DND-41 (cell line): ENCODE results near the gene TTC28.

Experiments
- ATAC-seq: fragments of 200-7000 bp; cut with Tn5 transposase; 3 replicates; pipeline ENCODE4 v1.9.1; 2021; ENCODE audit warnings: low read depth; ENCODE audit not compliant: insufficient read depth
- DNase-seq: peaks from one replicate; pipeline ENCODE4 v3.0.0-alpha.2; 2020
- H2AFZ ChIP-seq: 2 replicates; pipeline ENCODE4 v1.6.0; 2012; ENCODE audit warnings: low read depth, low read length
- H3K27ac ChIP-seq: 2 replicates; pipeline ENCODE4 v1.5.1; 2012; ENCODE audit warnings: low read length, inconsistent platforms
- H3K27me3 ChIP-seq: fragments of 200-600 bp; sonication (generic); 2 replicates; pipeline ENCODE4 v1.6.0; 2012; ENCODE audit warnings: low read length, mild to moderate bottlenecking, inconsistent platforms; ENCODE audit not compliant: insufficient read depth, poor library complexity
- H3K36me3 ChIP-seq: 2 replicates; pipeline ENCODE4 v1.5.1; 2012; ENCODE audit warnings: low read length, inconsistent platforms; ENCODE audit not compliant: insufficient read depth
- H3K4me1 ChIP-seq: 2 replicates; pipeline ENCODE4 v1.5.1; 2012; ENCODE audit warnings: mild to moderate bottlenecking, low read length; ENCODE audit not compliant: insufficient read depth
- H3K4me2 ChIP-seq: 2 replicates; pipeline ENCODE4 v1.6.0; 2012; ENCODE audit warnings: mild to moderate bottlenecking, moderate library complexity, low read length, inconsistent platforms; ENCODE audit not compliant: insufficient read depth
- H3K4me3 ChIP-seq, 2 experiments: fragments of 200-600 bp in 1 of 2; shearing (Covaris generic) in 1 of 2; 2 replicates each; pipeline ENCODE4 v1.5.1; 2012 to 2016; ENCODE audit warnings: inconsistent platforms in 2 of 2, low read length in 2 of 2, mild to moderate bottlenecking in 2 of 2, low read depth in 1 of 2, moderate library complexity in 1 of 2
- H3K79me2 ChIP-seq: 2 replicates; pipeline ENCODE4 v1.6.0; 2012; ENCODE audit warnings: low read length, inconsistent platforms; ENCODE audit not compliant: insufficient read depth
- H3K9ac ChIP-seq: 2 replicates; pipeline ENCODE4 v1.6.0; 2012; ENCODE audit warnings: low read depth, mild to moderate bottlenecking, inconsistent platforms, low read length, moderate library complexity
- H3K9me3 ChIP-seq: 2 replicates; pipeline ENCODE4 v1.5.1; 2012; ENCODE audit warnings: low read length, moderate library complexity, mild to moderate bottlenecking, inconsistent platforms; ENCODE audit not compliant: insufficient read depth, severe bottlenecking
- H4K20me1 ChIP-seq: 2 replicates; pipeline ENCODE4 v1.6.0; 2012; ENCODE audit warnings: low read length; ENCODE audit not compliant: insufficient read depth
- EZH2 ChIP-seq: IDR thresholded peaks from 3 replicates; pipeline ENCODE4 v1.6.1; 2012; ENCODE audit warnings: borderline replicate concordance, low read depth, mild to moderate bottlenecking, moderate library complexity, low read length, inconsistent platforms; ENCODE audit not compliant: severe bottlenecking
- TF ChIP-seq, protein P1 (sequence below): IDR thresholded peaks from 2 replicates; pipeline ENCODE4 v1.5.1; 2012; ENCODE audit warnings: borderline replicate concordance, low read length, moderate library complexity, mild to moderate bottlenecking; ENCODE audit not compliant: poor library complexity, severe bottlenecking; ENCODE audit errors: extremely low read depth

TTC28 gene

DNA sequence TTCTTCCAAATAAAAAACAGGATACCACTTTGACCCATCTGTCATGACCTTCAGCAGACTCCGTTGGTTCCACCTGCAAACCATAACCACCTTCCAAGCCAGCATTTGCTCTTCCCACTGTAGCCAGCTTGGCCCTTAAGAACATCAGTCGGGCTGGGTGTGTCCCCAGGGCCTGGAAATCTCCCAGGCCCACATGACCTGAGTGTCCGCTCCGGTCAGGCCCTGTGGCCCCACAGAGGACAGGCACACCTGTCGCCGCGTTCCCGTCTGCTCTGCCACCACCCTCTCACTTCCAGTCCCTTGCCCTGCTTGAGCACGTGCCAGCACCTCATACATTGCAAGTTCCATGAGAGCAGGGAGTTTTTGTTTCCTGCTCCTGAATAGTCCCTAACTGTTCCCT is 694.9 kb downstream of the TTC28 start:
- Histone ChIP-seq H3K9ac (no peak overlapping the region), H3K4me3 (no peak overlapping the region), H3K36me3 (peaks cover 81% of the 10 kb centered on the region), H3K4me2 (no peak overlapping the region), H3K9me3 (no peaks in the 10 kb centered on the region), H3K79me2 (no peaks in the 10 kb centered on the region), H3K27me3 (no peaks in the 10 kb centered on the region), H4K20me1 (peaks cover 3% of the 10 kb centered on the region), H3K27ac (no peak overlapping the region), H3K4me1 (peaks cover 23% of the 10 kb centered on the region), H2AFZ (no peak overlapping the region)
- DNase-seq (no peak), ATAC-seq (no peak)
- no peak for TF ChIP-seq EZH2
- TF ChIP-seq, protein P1, sequence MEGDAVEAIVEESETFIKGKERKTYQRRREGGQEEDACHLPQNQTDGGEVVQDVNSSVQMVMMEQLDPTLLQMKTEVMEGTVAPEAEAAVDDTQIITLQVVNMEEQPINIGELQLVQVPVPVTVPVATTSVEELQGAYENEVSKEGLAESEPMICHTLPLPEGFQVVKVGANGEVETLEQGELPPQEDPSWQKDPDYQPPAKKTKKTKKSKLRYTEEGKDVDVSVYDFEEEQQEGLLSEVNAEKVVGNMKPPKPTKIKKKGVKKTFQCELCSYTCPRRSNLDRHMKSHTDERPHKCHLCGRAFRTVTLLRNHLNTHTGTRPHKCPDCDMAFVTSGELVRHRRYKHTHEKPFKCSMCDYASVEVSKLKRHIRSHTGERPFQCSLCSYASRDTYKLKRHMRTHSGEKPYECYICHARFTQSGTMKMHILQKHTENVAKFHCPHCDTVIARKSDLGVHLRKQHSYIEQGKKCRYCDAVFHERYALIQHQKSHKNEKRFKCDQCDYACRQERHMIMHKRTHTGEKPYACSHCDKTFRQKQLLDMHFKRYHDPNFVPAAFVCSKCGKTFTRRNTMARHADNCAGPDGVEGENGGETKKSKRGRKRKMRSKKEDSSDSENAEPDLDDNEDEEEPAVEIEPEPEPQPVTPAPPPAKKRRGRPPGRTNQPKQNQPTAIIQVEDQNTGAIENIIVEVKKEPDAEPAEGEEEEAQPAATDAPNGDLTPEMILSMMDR: no peak

DNA sequence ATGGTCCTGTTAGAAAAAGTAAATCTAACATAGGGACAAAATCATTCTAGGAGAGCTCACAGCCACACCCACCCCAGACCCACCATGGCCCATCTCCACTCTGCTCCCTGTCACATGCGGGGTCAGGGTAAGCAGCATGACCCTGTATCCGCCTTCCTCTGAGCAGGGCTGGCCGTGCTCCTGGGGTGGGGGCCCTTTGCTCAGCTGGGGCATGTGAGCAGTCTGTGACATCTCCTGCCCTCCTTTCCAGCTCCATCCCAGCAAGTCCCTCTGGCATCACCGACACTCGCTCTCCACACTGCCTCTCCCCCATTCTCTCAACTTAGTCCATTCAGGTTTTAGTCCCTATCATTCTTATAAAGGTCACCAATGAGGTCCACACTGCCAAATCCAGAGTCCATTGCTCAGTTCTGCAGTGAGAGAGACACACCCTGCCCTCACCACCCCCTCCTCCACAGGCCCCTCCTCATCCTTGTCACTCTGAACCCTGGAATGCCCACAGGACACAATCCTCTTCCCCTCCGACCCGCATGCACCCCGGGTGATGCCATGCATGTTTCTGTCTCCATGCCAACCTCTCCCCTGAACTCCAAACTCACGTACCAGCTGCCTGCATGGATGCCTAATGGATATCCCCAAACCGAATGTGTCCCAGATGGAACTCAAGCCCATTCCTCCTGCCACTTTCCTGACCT is 695.5 kb downstream of the TTC28 start:
- no peaks in the 10 kb centered on the region for H3K79me2 ChIP-seq
- H3K27me3 ChIP-seq: no peaks in the 10 kb centered on the region
- H2AFZ ChIP-seq: no peak overlapping the region
- H4K20me1 ChIP-seq: peaks cover 3% of the 10 kb centered on the region
- ATAC-seq (no peak), DNase-seq (no peak)
- no peaks in the 10 kb centered on the region for H3K9me3 ChIP-seq
- no peak overlapping the region for H3K4me3 ChIP-seq
- no peak overlapping the region for H3K4me2 ChIP-seq
- peaks cover 77% of the 10 kb centered on the region for H3K36me3 ChIP-seq
- TF ChIP-seq EZH2: no peak
- H3K9ac ChIP-seq: no peak overlapping the region
- no peak overlapping the region for H3K27ac ChIP-seq
- peaks cover 23% of the 10 kb centered on the region for H3K4me1 ChIP-seq

- H3K9ac ChIP-seq: no peak overlapping the region
- peaks cover 79% of the 10 kb centered on the region for H3K36me3 ChIP-seq
- H3K9me3 ChIP-seq: no peaks in the 10 kb centered on the region
- ATAC-seq: no peak
- TF ChIP-seq EZH2: no peak
- TF ChIP-seq, protein P1: no peak
- no peak overlapping the region for H2AFZ ChIP-seq
- H4K20me1 ChIP-seq: peaks cover 3% of the 10 kb centered on the region
- no peak overlapping the region for H3K27ac ChIP-seq
- no peaks in the 10 kb centered on the region for H3K27me3 ChIP-seq
- no peak overlapping the region for H3K4me2 ChIP-seq
- no peak for DNase-seq
- no peak overlapping the region for H3K4me3 ChIP-seq
- peaks cover 15% of the 10 kb centered on the region for H3K4me1 ChIP-seq
- H3K79me2 ChIP-seq: no peaks in the 10 kb centered on the region
Measured at GRCh38 chr22:27983361-27983791, 696.3 kb downstream of the TTC28 start.

DNA sequence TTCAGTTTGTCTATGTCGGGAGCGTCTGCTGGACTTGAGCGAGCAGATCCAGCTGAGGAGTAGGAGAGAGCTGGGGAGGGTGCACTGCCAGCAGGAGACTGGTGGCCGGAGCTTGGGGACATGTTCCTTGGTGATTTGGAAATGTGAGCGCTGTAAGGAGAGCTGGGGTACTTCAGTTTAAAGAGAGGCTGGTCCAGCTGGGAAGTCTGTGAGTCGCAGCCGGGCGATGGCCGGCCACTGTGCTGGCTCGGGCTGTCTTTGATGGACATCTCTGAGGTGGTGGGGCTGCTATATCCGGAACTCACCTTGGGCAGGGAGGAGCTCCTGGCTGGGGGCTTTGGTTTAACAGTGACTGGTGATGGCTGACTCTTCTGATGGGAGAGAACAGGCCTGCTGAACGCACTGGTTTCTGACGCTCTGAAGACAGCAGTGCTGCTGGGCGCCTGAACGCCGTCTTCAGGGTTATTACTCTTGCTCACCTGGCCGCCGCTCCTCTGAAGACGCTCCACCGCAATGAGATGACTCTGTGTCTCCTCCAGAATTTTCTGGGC is 696.9 kb downstream of the TTC28 start:
- no peak overlapping the region for H2AFZ ChIP-seq
- TF ChIP-seq EZH2: no peak
- TF ChIP-seq, protein P1: no peak
- H4K20me1 ChIP-seq: peaks cover 3% of the 10 kb centered on the region
- DNase-seq (no peak), ATAC-seq (no peak)
- peaks cover 85% of the 10 kb centered on the region for H3K36me3 ChIP-seq
- no peak overlapping the region for H3K9ac ChIP-seq
- H3K27ac ChIP-seq: no peak overlapping the region
- no peak overlapping the region for H3K4me3 ChIP-seq
- peaks cover 9% of the 10 kb centered on the region for H3K4me1 ChIP-seq
- no peaks in the 10 kb centered on the region for H3K9me3 ChIP-seq
- no peak overlapping the region for H3K4me2 ChIP-seq
- H3K79me2 ChIP-seq: no peaks in the 10 kb centered on the region
- H3K27me3 ChIP-seq: no peaks in the 10 kb centered on the region
